Mesothelial cell of epicardium (in vitro differentiated cells): Measurements from ENCODE around the gene OSBPL2. TPM values are rescaled to one million over a fixed set of nuclear protein-coding genes. Genes with fewer than 3 reads are reported as not detected.

Experiments
- DNase-seq, 2 experiments: peaks; one replicate each; pipeline ENCODE4 v3.0.0; 2021; ENCODE audit warnings: low spot score in 2 of 2; ENCODE audit not compliant: unreplicated experiment in 2 of 2
- H3K27ac Mint-ChIP-seq: 2 replicates; pipeline ENCODE4 v1.8.0; 2021; ENCODE audit warnings: mixed read lengths
- H3K27me3 Mint-ChIP-seq: 2 replicates; pipeline ENCODE4 v1.8.0; 2021; ENCODE audit warnings: low read depth, mixed read lengths
- H3K36me3 Mint-ChIP-seq: 2 replicates; pipeline ENCODE4 v1.8.0; 2021; ENCODE audit warnings: mixed read lengths
- H3K4me1 Mint-ChIP-seq: 2 replicates; pipeline ENCODE4 v1.8.0; 2021; ENCODE audit warnings: mixed read lengths
- H3K4me3 Mint-ChIP-seq: 2 replicates; pipeline ENCODE4 v1.8.0; 2021; ENCODE audit warnings: mild to moderate bottlenecking, moderate library complexity, mixed read lengths
- H3K9me3 Mint-ChIP-seq: 2 replicates; pipeline ENCODE4 v1.8.0; 2021; ENCODE audit warnings: mixed read lengths
- CTCF ChIP-seq: fragments of 200-600 bp; sonication (generic); IDR thresholded peaks from one replicate; pipeline ENCODE4 v1.5.0; 2021; ENCODE audit warnings: antibody characterized with exemption; ENCODE audit not compliant: unreplicated experiment
- total RNA-seq: library from RNA; stranded (reverse); gene quantifications from 3 replicates; pipeline ENCODE4 v1.2.1, GENCODE V29; 2021

The OSBPL2 gene
- total RNA-seq, 1 donor from 2014 or later, result 57.7 TPM

- Mint-ChIP-seq H3K36me3 (peaks cover 9% of the 10 kb centered on the region), H3K4me1 (no peaks in the 10 kb centered on the region), H3K9me3 (no peaks in the 10 kb centered on the region), H3K4me3 (no peak overlapping the region), H3K27me3 (no peaks in the 10 kb centered on the region), H3K27ac (no peak overlapping the region)
- TF ChIP-seq CTCF, result no peak
- no peak for DNase-seq
Observed at GRCh38 chr20:62252342-62252966, 14.1 kb downstream of the OSBPL2 start.

GRCh38 chr20:62253398-62253797 is 15.1 kb downstream of the OSBPL2 start:
- Mint-ChIP-seq H3K27me3 (no peaks in the 10 kb centered on the region), H3K9me3 (no peaks in the 10 kb centered on the region), H3K36me3 (peaks cover 9% of the 10 kb centered on the region), H3K4me1 (no peaks in the 10 kb centered on the region), H3K27ac (no peak overlapping the region), H3K4me3 (no peak overlapping the region)
- DNase-seq, result no peak
- TF ChIP-seq CTCF, result no peak

- DNase-seq, result no peak
- H3K4me1 Mint-ChIP-seq, result no peaks in the 10 kb centered on the region
- H3K27me3 Mint-ChIP-seq, result no peaks in the 10 kb centered on the region
- H3K4me3 Mint-ChIP-seq, result no peak overlapping the region
- TF ChIP-seq CTCF, result no peak
- H3K27ac Mint-ChIP-seq, result no peak overlapping the region
- no peaks in the 10 kb centered on the region for H3K9me3 Mint-ChIP-seq
- H3K36me3 Mint-ChIP-seq, result peaks cover 9% of the 10 kb centered on the region
Observed at GRCh38 chr20:62254021-62254724, 15.9 kb downstream of the OSBPL2 start.

- H3K27me3 Mint-ChIP-seq, result no peaks in the 10 kb centered on the region
Observed at GRCh38 chr20:62255976-62256375, 17.7 kb downstream of the OSBPL2 start.

GRCh38 chr20:62258499-62259293 is 20.4 kb downstream of the OSBPL2 start:
- Mint-ChIP-seq H3K4me1 (no peaks in the 10 kb centered on the region), H3K36me3 (peaks cover 23% of the 10 kb centered on the region), H3K9me3 (no peaks in the 10 kb centered on the region), H3K27ac (no peak overlapping the region), H3K4me3 (no peak overlapping the region), H3K27me3 (no peaks in the 10 kb centered on the region)
- TF ChIP-seq CTCF, result no peak
- no peak for DNase-seq

More at GRCh38 chr20:62255976-62256375, 17.7 kb downstream of the OSBPL2 start:
- DNase-seq, result no peak
- no peak for TF ChIP-seq CTCF
- Mint-ChIP-seq H3K4me1 (no peaks in the 10 kb centered on the region), H3K27ac (no peak overlapping the region), H3K9me3 (no peaks in the 10 kb centered on the region), H3K4me3 (no peak overlapping the region), H3K36me3 (peaks cover 9% of the 10 kb centered on the region)
